Thymus (tissue), 11 donors: ENCODE data around the gene MARF1. TPM values are rescaled to one million over a fixed set of nuclear protein-coding genes. Genes with fewer than 3 reads are reported as not detected.
"Not testable (repeated sequence)": the region's sequence is repeated elsewhere in the genome, so short reads cannot be mapped to it uniquely, and the experiment has no call there.

ENCODE experiments used
- DNase-seq, 9 donors: peaks; one replicate each; pipeline ENCODE4 v3.0.0-alpha.2; 2013; ENCODE audit warnings: low spot score in 9 of 9, low read depth in 6 of 9, missing footprints in 1 of 9
- H3K27ac ChIP-seq, 2 donors: one replicate each; pipeline ENCODE4 v1.5.1; 2013; ENCODE audit warnings: control low read depth in 1 of 2, low read depth in 1 of 2, low read length in 1 of 2, mild to moderate bottlenecking in 1 of 2, moderate library complexity in 1 of 2
- H3K27me3 ChIP-seq, 2 donors: one replicate each; pipeline ENCODE4 v1.5.1; 2013; ENCODE audit warnings: low read length in 1 of 2; ENCODE audit not compliant: control insufficient read depth in 2 of 2, insufficient read depth in 1 of 2
- H3K36me3 ChIP-seq, 2 donors: one replicate each; pipeline ENCODE4 v1.5.1; 2013; ENCODE audit warnings: low read length in 1 of 2, mild to moderate bottlenecking in 1 of 2, moderate library complexity in 1 of 2; ENCODE audit not compliant: control insufficient read depth in 2 of 2, insufficient read depth in 2 of 2
- H3K4me1 ChIP-seq, 2 donors: one replicate each; pipeline ENCODE4 v1.5.1; 2013; ENCODE audit warnings: low read length in 2 of 2; ENCODE audit not compliant: control insufficient read depth in 2 of 2, insufficient read depth in 2 of 2
- H3K4me3 ChIP-seq, 2 donors: one replicate each; pipeline ENCODE4 v1.5.1; 2013; ENCODE audit warnings: low read length in 2 of 2, control low read depth in 1 of 2, mild to moderate bottlenecking in 1 of 2
- H3K9me3 ChIP-seq, 2 donors: one replicate each; pipeline ENCODE4 v1.5.1; 2013; ENCODE audit warnings: low read length in 1 of 2, mild to moderate bottlenecking in 1 of 2; ENCODE audit not compliant: control insufficient read depth in 2 of 2, insufficient read depth in 1 of 2
- WGBS: extraction: QIAGEN DNeasy Blood & Tissue Kit; methylation state at CpG from one replicate; pipeline ENCODE4 v1.1.7; 2013; 5-methylcytosine and 5-hydroxymethylcytosine counted together
- polyA plus RNA-seq: library from polyadenylated mRNA; stranded (reverse); fragments of 200-250 nt; gene quantifications from one replicate; pipeline ENCODE4 v1.2.3, GENCODE V29; 2013
- total RNA-seq: library from RNA; stranded (reverse); fragments of 120-200 nt; gene quantifications from one replicate; pipeline ENCODE4 v1.2.4, GENCODE V29; 2013
- donor health status: healthy.

MARF1 gene
- total and polyA plus RNA-seq, 2 donors, result 12.6 to 33.7 TPM

DNA sequence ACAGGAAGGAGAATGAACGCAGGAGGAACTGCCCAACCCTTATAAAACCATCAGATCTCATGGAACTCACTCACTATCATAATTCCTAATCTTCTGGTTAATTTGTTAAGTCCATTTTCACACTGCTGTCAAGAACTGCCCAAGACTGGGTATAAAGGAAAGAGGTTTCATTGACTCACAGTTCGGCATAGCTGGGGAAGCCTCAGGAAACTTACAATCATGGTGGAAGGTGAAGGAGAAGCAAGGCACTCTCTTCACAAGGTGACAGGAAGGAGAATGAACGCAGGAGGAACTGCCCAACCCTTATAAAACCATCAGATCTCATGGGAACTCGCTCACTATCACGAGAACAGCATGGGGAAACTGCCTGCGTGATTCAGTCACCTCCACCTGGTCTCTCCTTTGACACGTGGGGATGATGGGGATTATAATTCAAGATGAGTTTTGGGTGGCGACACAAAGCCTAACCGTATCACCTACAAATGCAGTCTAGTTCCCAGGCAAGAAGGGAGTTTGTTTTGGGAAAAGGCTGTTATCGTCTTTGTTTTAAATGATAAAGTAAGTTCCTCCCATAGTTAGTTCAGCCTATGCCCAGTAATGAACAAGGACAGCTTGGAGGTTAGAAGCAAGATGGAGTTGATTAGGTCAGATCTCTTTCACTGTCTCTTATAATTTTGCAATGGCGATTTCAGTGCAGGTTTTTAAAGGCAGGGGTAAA, 68.9 kb downstream of the MARF1 start:
- not testable (repeated sequence) for H3K27me3 ChIP-seq, H3K4me3 ChIP-seq, H3K36me3 ChIP-seq, DNase-seq, H3K27ac ChIP-seq, H3K9me3 ChIP-seq, H3K4me1 ChIP-seq
- WGBS, result 96% methylated on average over 11 of the region's 11 CpGs

DNA sequence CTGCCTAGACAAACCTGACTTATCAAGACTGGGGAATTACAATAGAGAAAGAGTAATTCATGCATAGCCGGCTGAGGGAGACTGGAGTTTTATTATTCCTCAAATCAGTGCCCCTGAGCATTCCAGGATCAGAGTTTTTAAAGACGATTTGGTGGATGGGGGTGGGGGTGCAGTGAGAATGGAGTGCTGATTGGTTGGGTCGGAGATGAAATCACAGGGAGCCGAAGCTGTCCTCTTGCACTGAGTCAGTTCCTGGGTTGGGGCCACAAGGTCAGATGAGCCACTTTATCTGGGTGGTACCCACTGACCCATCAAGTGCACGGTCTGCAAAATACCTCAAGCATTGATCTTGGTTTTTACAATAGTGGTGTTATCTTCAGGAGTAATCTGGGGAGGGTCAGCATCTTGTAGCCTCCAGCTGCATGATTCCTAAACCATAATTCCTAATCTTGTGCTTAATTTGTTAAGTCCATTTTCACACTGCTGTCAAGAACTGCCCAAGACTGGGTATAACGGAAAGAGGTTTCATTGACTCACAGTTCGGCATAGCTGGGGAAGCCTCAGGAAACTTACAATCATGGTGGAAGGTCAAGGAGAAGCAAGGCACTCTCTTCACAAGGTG, 69.6 kb downstream of the MARF1 start:
- no peak overlapping the region for H3K27ac ChIP-seq
- no peak overlapping the region for H3K4me3 ChIP-seq
- H3K4me1 ChIP-seq, result no peaks in the 10 kb centered on the region
- no peaks in the 10 kb centered on the region for H3K9me3 ChIP-seq
- H3K27me3 ChIP-seq, result no peaks in the 10 kb centered on the region
- no peak for DNase-seq
- H3K36me3 ChIP-seq, result no peaks in the 10 kb centered on the region
- 97% methylated on average over 7 of the region's 7 CpGs for WGBS

DNA sequence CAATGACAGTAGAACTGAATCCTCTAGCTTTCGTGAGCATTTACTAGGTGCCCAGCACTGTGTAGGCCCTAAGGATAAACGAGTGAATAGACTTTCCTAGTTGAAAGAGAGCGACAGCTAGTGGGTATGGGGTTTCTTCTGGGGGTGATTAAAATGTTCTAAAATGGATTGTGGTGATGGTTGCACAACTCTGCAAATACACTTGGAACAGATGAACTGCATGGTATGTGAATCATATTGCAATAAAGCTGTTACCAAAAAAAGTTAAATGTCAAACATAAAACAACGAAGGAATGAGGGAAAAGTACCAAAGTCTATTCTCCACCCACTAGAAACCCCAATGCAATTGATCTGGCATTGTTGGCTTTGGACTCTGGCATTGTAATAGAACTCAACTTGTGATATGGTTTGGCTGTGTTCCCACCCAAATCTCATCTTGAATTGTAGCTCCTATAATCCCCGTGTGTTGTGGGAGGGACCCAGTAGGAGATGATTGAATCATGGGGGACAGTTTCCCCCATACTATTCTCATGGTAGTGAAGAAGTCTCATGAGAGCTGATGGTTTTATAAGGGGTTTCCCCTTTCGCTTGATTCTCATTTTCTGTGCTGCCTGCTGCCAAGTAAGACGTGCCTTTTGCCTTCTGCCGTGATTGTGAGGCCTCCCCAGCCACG, 70.5 kb downstream of the MARF1 start:
- 81% methylated on average over 9 of the region's 9 CpGs for WGBS
- no peaks in the 10 kb centered on the region for H3K4me1 ChIP-seq
- H3K4me3 ChIP-seq, result no peak overlapping the region
- no peaks in the 10 kb centered on the region for H3K9me3 ChIP-seq
- no peaks in the 10 kb centered on the region for H3K36me3 ChIP-seq
- DNase-seq, result no peak
- H3K27me3 ChIP-seq, result no peaks in the 10 kb centered on the region
- no peak overlapping the region for H3K27ac ChIP-seq

DNA sequence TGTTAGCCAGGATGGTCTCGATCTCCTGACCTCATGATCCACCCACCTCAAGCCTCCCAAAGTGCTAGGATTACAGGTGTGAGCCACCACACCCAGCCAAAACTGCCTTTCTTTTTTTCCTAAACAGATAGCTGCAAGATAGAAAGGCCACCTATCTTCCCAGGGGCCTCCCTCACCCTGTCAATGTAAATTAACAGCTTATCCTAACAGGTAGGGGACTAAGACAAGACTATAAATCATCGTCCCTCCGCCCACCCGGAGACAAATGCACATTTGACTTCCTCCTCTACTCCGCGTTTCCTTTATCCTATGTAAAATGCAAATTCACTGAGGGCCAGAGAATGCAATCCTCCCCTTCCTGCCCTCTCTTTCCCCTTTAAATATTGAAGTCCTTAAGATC, 71.4 kb downstream of the MARF1 start:
- Histone ChIP-seq H3K4me3 (no peak overlapping the region), H3K4me1 (no peaks in the 10 kb centered on the region), H3K36me3 (no peaks in the 10 kb centered on the region), H3K27me3 (no peaks in the 10 kb centered on the region), H3K9me3 (no peaks in the 10 kb centered on the region), H3K27ac (no peak overlapping the region)
- 58% methylated on average over 6 of the region's 6 CpGs for WGBS
- no peak for DNase-seq

DNA sequence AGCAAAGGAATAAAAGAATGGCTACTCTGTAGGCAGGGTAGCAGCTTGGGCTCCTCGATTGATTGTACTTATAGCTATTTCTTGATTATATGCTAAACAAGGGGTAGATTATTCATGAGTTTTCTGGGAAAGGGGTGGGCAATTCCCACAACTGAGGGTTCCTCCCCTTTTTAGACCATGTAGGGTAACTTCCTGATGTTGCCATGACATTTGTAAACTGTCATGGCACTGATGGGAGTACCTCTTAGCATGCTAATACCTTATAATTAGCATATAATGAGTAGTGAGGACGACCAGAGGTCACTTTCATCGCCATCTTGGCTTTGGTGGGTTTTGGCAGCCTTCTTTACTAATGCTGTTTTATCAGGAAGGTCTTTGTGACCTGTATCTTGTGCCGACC, 72.3 kb downstream of the MARF1 start:
- not testable (repeated sequence) for H3K36me3 ChIP-seq, H3K9me3 ChIP-seq, H3K27me3 ChIP-seq, DNase-seq, H3K27ac ChIP-seq, H3K4me3 ChIP-seq, H3K4me1 ChIP-seq
- WGBS, result 95% methylated on average over 4 of the region's 4 CpGs

DNA sequence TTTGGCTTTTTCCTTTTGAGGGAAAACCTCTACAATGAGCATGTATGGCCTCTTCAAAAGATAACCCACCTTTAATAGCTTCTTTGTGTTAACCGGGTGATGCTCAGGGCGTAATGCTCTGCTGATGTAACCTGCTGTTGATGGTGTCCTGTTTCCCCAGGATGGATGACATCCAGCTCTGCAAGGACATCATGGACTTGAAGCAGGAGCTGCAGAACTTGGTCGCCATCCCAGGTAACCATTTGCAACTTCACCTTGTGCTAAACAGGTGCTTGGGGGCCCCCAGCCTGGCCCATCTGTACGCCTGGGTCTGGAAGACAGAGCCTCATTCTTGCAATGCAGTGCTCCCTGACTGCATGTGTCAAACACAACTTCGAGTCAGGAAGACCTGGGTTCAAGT, 75.1 kb downstream of the MARF1 start:
- Histone ChIP-seq H3K9me3 (no peaks in the 10 kb centered on the region), H3K4me1 (no peaks in the 10 kb centered on the region), H3K36me3 (no peaks in the 10 kb centered on the region), H3K27me3 (no peaks in the 10 kb centered on the region), H3K27ac (no peak overlapping the region), H3K4me3 (no peak overlapping the region)
- DNase-seq, result no peak
- WGBS, result 94% methylated on average over 5 of the region's 5 CpGs

DNA sequence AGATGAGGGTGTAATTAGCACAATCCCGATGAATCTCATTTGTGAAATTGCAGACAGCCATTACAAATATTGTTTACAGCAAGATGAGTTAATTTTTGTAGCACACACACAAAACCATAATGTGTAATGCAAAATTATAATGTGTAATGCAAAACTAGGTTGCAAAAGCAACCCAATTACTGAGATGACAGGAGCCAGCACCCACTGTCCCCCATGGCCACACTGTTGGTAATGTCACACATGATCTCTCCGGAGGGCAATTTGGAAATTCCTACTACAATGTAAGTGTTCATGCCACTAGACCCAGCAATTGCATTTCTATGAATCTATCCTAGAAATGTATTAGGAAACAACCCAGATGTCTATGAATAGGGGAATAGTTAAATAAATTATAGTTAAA, 76.9 kb downstream of the MARF1 start:
- Histone ChIP-seq H3K27me3 (no peaks in the 10 kb centered on the region), H3K4me1 (no peaks in the 10 kb centered on the region), H3K9me3 (no peaks in the 10 kb centered on the region), H3K4me3 (no peak overlapping the region), H3K27ac (no peak overlapping the region), H3K36me3 (no peaks in the 10 kb centered on the region)
- no peak for DNase-seq
- WGBS, result over 99% methylated on average over 2 of the region's 2 CpGs

DNA sequence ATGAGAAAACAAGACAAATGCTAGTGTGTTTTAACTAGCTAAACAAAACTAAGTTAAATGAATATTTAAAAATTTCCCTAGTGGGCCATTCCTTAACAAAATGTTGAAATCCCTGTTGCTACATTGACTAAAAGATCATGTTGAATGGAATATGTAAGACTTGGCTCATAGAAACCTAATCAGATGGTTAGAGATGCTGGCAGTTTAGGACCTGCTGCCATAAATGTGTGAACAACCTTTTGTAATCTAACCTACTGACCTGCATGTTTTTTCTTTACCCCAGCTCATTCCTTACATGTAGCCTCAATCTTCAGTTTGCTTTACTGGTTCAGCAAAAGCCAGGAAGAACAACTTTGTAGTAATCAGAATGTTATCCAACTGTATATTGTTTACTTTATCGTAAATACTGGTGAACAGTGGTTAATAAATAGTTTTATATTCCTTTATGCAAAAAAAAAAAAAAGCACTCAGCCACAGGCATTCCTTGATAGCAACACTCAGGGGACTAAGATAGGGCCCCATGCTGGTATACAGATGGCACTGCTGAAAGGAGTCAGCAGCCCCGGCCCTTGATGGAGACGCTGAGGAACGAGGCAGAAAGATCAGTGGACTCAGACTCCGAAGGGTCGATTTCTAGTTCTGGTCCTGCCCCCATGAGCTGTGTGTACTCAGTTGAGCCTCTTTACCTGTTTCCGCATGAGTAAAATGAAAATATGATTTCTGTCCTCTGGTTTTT, 78.2 kb downstream of the MARF1 start:
- Histone ChIP-seq H3K27me3 (no peaks in the 10 kb centered on the region), H3K4me1 (no peaks in the 10 kb centered on the region), H3K36me3 (no peaks in the 10 kb centered on the region), H3K9me3 (no peaks in the 10 kb centered on the region), H3K27ac (no peak overlapping the region), H3K4me3 (no peak overlapping the region)
- 97% methylated on average over 7 of the region's 7 CpGs for WGBS
- no peak for DNase-seq

DNA sequence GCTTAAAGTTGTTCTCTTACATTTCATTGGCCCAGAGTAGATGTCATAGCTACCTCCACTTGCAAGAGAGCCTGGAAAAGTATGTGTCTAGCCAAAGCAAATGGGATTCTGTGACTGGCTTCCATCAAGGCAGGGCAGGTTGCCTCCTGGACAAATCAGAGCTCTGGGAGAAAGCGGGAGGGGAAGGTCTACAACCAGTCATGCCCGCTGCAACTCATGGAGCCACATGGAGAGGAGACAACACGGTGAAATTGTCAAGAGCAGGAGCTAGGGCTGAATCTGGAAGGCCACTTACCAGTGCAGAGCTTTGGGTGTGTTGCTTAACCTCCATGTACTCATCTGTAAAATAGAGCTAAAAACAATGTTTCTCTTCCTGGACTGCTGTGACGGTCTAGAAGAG, 83.8 kb downstream of the MARF1 start:
- WGBS, result 94% methylated on average over 4 of the region's 4 CpGs
- H3K27ac ChIP-seq, result no peak overlapping the region
- no peaks in the 10 kb centered on the region for H3K36me3 ChIP-seq
- no peaks in the 10 kb centered on the region for H3K9me3 ChIP-seq
- DNase-seq, result no peak
- no peak overlapping the region for H3K4me3 ChIP-seq
- no peaks in the 10 kb centered on the region for H3K4me1 ChIP-seq
- no peaks in the 10 kb centered on the region for H3K27me3 ChIP-seq
